Lung (tissue), 16 donors: ENCODE results near the gene FRK. TPM values are rescaled to one million over a fixed set of nuclear protein-coding genes. Genes with fewer than 3 reads are reported as not detected.

Experiments
- ATAC-seq: fragments of 200-7000 bp; cut with Tn5 transposase; one replicate; pipeline ENCODE4 v1.9.1; 2020; ENCODE audit warnings: moderate number of reproducible peaks; ENCODE audit not compliant: insufficient read depth, low FRiP score
- DNase-seq, 3 donors: peaks; one replicate each; pipeline ENCODE4 v3.0.0-alpha.2; 2013 to 2017
- H3K27ac ChIP-seq, 2 donors: one replicate each; pipeline ENCODE4 v1.5.1; 2013; ENCODE audit warnings: mild to moderate bottlenecking in 2 of 2, moderate library complexity in 2 of 2, control low read depth in 1 of 2, inconsistent platforms in 1 of 2, low read depth in 1 of 2, low read length in 1 of 2
- H3K27me3 ChIP-seq, 3 donors: one replicate each; pipeline ENCODE4 v1.5.1; 2013; ENCODE audit warnings: low read length in 2 of 3; ENCODE audit not compliant: control insufficient read depth in 3 of 3, insufficient read depth in 3 of 3
- H3K36me3 ChIP-seq, 4 donors: one replicate each; pipeline ENCODE4 v1.5.1; 2013; ENCODE audit warnings: low read length in 4 of 4, mild to moderate bottlenecking in 1 of 4, moderate library complexity in 1 of 4; ENCODE audit not compliant: control insufficient read depth in 4 of 4, insufficient read depth in 4 of 4
- H3K4me1 ChIP-seq, 5 donors: one replicate each; pipeline ENCODE4 v1.5.1; 2013; ENCODE audit warnings: low read length in 5 of 5, mild to moderate bottlenecking in 2 of 5, moderate library complexity in 1 of 5; ENCODE audit not compliant: control insufficient read depth in 5 of 5, insufficient read depth in 5 of 5
- H3K4me3 ChIP-seq: one replicate; pipeline ENCODE4 v1.5.1; 2013; ENCODE audit warnings: mild to moderate bottlenecking, control low read depth, moderate library complexity
- H3K9ac ChIP-seq, 2 donors: one replicate each; pipeline ENCODE4 v1.5.1; 2013; ENCODE audit warnings: low read length in 2 of 2, control low read depth in 1 of 2; ENCODE audit not compliant: insufficient read depth in 1 of 2
- H3K9me3 ChIP-seq, 4 donors: one replicate each; pipeline ENCODE4 v1.5.1; 2013; ENCODE audit warnings: low read length in 3 of 4, mild to moderate bottlenecking in 1 of 4, moderate library complexity in 1 of 4; ENCODE audit not compliant: control insufficient read depth in 4 of 4, insufficient read depth in 3 of 4
- CTCF ChIP-seq: IDR thresholded peaks from 2 replicates; pipeline ENCODE4 v1.5.1; 2012; ENCODE audit warnings: mild to moderate bottlenecking; ENCODE audit errors: control extremely low read depth, extremely low read depth
- WGBS, 2 donors: extraction: QIAGEN DNeasy Blood & Tissue Kit; methylation state at CpG; one replicate each; pipeline ENCODE4 v1.1.7; 2013; 5-methylcytosine and 5-hydroxymethylcytosine counted together
- long read RNA-seq, 5 donors: transcript quantifications; one replicate each; lab custom pipeline, GENCODE V29; 2026
- polyA plus RNA-seq, 2 donors: library from polyadenylated mRNA; stranded (reverse); fragments of 200-250 nt; gene quantifications; one replicate each; pipeline ENCODE4 v1.2.1, GENCODE V29; 2013
- total RNA-seq, 2 donors: library from RNA; depleted of rRNA in 1 of 2; stranded (reverse); fragments of >200 nt in 1 of 2; gene quantifications; one replicate each; pipeline ENCODE4 v1.2.1, GENCODE V29; 2014 to 2021
- donor health status: control.
- donor health status: control.
- donor health status: Bipolar disorder and iron deficiency.
- donor health status: healthy.
- donor health status: DM: yes; HTN: yes; CAD: no.

FRK gene, protein sequence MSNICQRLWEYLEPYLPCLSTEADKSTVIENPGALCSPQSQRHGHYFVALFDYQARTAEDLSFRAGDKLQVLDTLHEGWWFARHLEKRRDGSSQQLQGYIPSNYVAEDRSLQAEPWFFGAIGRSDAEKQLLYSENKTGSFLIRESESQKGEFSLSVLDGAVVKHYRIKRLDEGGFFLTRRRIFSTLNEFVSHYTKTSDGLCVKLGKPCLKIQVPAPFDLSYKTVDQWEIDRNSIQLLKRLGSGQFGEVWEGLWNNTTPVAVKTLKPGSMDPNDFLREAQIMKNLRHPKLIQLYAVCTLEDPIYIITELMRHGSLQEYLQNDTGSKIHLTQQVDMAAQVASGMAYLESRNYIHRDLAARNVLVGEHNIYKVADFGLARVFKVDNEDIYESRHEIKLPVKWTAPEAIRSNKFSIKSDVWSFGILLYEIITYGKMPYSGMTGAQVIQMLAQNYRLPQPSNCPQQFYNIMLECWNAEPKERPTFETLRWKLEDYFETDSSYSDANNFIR
- 10 to 100 TPM in 1 of 2 donors, 1 to 10 TPM in 1; 8.7 to 18.3 TPM for total RNA-seq
- 1 to 10 TPM; 1.2 to 1.4 TPM for polyA plus RNA-seq
- long read RNA-seq, donor 1, full-length matches to known transcripts: 2 of 2 reads
- long read RNA-seq, donor 1, partial matches to known transcripts: 0 of 2 reads
- long read RNA-seq, donor 1, other reads (novel, unspliced or antisense): 0 of 2 reads
- long read RNA-seq, donor 2: 0 reads
- long read RNA-seq, donor 3, full-length matches to known transcripts: 1 of 1 reads
- long read RNA-seq, donor 3, partial matches to known transcripts: 0 of 1 reads
- long read RNA-seq, donor 3, other reads (novel, unspliced or antisense): 0 of 1 reads
- long read RNA-seq, donor 4: 0 reads
- long read RNA-seq, donor 5: 0 reads

GRCh38 chr6:116060572-116061283 lies at the start of gene FRK:
FRK (minus strand) TSS chr6:116060891; CDS start chr6:116060311, 580 bp downstream.
- no peaks in the 10 kb centered on the region for H3K27me3 ChIP-seq
- peak within 1 kb of the TSS; percentile 41 for H3K4me3 ChIP-seq
- H3K36me3 ChIP-seq: no peaks in the 10 kb centered on the region
- WGBS, 2 donors: 35 to 80% methylated on average over 7 of the region's 7 CpGs
- peaks cover 0 to 44% (median 12%) of the 10 kb centered on the region in 5 donors for H3K4me1 ChIP-seq
- peak within 1 kb of the TSS; percentile 50 to 75 for H3K9ac ChIP-seq
- ATAC-seq (peak; percentile 80), DNase-seq (peak; percentile 44 to 84 (median 80))
- no peak for TF ChIP-seq CTCF
- no peaks in the 10 kb centered on the region for H3K9me3 ChIP-seq
- H3K27ac ChIP-seq: peak within 1 kb of the TSS; percentile 12 to 98

GRCh38 chr6:116108836-116109235 lies 48.1 kb upstream of the FRK start:
- no peak overlapping the region for H3K27ac ChIP-seq
- no peak overlapping the region for H3K4me3 ChIP-seq
- no peaks in the 10 kb centered on the region for H3K9me3 ChIP-seq
- no peaks in the 10 kb centered on the region for H3K27me3 ChIP-seq
- TF ChIP-seq CTCF: no peak
- H3K36me3 ChIP-seq: peaks cover 12 to 35% (median 25%) of the 10 kb centered on the region in 4 donors
- whole genome bisulfite sequencing, 2 donors: 40 to 62% methylated on average over 1 of the region's 1 CpG
- DNase-seq: no peak
- peaks cover 0 to 19% (median 5%) of the 10 kb centered on the region in 5 donors for H3K4me1 ChIP-seq
- no peak for ATAC-seq
- no peak overlapping the region for H3K9ac ChIP-seq

- H3K27ac ChIP-seq: no peak overlapping the region
- no peak for TF ChIP-seq CTCF
- H3K9ac ChIP-seq: no peak overlapping the region
- peaks cover 8 to 26% (median 12%) of the 10 kb centered on the region in 4 donors for H3K36me3 ChIP-seq
- H3K27me3 ChIP-seq: no peaks in the 10 kb centered on the region
- DNase-seq (peak in 2 of 3 donors; percentile 44 to 58), ATAC-seq (no peak)
- no peak overlapping the region for H3K4me3 ChIP-seq
- H3K4me1 ChIP-seq: peaks cover 0 to 33% (median 19%) of the 10 kb centered on the region in 5 donors
- H3K9me3 ChIP-seq: no peaks in the 10 kb centered on the region
- 18 to 27% methylated on average over 1 of the region's 1 CpG for WGBS, 2 donors
Observed at GRCh38 chr6:116106146-116106545, 45.5 kb upstream of the FRK start.
